ENCODE results near the gene MAGIX.
A peak's percentile ranks its signal among the peaks of the same experiment; 100 is the strongest.

The MAGIX gene

DNA sequence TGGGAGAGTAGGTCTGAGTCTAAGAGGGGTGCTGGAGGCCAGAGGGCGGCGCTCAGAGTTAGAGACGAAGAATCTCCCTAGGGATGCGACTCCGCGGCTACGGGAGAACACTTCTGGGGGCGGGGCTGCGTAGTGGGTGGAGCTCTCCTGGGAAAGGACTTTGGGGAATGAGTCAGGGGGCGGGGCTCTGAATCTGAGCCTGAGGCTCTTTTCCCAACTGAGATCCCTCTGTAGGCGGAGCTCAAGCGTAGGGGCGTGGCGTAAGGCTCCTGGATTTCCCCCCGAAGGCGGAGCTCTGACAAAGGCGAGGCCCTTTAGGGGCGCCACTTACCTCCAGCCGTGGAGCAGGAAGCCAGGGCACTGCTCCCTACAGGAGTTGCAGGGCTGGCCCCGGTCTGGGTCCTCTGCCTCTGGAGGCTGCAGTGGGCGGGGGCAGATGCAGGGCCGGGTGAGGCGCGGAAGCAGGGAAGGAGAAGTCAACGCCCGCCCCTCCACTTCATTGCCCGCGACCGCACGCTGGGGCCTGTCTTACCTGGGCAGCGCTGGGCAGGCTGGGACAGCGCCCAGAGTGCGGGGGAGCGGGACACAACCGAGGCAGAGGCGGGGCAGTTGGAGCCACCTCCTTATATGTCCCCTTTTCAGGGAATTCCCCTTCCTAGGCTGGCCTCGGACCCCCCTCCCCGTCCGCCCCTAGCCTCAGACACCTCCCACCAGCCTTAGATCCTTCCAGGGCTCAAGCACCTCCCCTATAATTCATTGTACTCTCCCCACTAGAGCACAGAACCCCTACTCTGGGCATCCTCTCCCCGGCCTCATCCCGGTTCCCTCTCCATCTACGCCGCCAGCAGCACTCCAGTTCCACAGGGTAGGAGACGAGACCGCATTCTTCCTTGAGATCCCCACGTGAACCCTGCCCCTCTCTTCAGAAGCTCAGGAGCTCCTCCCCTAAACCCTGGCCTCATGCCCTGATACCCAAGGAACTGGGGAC lies 22.0 kb downstream of the MAGIX start:
- peak; percentile 89 for DNase-seq (ENCODE audit: low spot score)

DNA sequence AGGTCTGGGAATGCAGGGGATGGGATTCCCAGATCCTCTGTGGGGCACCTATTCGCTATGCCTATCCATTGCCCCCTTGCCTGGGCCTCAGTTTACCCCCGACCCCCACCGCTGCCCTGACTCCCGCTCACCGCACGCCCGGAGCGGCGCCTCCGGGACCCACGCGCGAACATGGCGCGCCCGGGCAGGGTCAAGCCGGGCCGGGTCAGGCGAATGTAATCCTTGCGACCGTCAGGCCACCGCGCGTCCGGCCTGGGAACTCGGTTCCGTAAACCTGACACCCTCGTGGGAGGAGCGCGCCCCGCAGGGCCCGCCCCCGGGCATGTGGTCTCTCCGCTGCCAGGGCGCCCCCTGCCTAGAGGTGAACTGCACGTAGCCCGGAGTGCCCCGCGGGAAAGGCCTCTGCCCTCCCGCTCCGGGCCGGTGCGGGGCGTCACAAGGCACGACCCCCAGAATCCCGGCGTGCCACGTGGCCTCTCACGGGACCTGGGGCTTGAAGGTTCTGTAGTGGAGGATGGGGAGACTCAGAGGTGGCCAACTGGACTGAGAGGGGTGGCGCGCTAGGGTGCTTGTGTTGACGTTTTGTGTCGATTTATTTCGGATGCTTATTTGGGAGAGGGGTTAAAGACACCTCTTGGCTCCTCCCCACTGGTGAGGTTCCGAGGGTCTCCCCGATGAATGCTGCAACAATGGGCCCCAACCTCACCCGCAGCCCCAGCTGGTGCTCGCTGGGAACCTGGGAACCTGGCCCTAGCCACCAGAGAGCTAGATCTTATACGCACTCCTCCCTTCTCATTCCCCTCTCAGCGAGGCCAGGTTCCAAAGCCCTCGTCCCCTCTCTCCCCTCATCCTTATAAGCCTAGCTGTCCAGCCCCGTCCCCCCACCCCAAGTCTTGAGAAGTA lies 23.8 kb downstream of the MAGIX start, which contains the start of gene PRICKLE3:
Gene PRICKLE3 (minus strand): TSS at position 249 of the 903 bp plus-strand sequence. CDS start 76 bp downstream, at position 173.
- peak; percentile 40 for DNase-seq (ENCODE audit: low spot score)

DNA sequence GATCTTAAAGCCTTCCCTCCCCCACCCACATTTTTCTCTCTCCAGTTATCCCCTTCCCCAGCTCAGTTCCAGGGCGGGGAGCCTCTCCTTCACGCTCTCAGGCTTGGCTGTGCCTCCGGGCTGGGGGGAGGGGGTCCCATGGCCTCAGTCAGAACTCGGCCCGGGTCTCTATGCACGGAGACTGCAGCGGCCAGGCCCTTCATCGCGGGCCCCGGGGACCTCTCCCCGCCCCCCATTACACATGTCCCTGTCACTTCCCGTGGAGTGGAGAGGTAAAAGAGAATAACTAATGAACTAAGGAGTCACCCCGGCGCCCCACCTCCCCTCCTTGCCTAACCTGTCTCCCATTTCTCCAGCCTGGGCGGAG lies 24.5 kb downstream of the MAGIX start:
- no peak for DNase-seq (ENCODE audit: low spot score)

DNA sequence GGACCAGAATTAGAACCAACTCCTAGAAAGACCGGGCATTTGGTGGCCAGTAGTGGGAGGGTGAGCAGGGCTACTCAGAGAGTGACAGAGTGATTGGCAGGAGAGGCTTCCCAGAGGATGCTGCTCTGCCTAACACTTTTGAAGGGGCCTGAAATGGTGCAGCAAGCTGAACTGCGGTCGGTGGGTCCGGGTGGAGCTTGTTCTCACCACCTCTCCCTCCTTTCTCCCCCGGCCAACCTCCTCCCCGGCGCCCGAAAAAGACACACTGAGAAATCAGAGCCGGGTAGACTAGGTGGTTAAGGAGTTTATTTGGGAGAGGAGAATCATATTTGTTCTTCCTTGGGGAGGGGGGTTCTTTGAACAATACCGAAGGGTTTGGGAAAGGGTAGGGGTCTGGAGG lies 25.0 kb downstream of the MAGIX start:
- no peak for DNase-seq (ENCODE audit: low spot score)

DNA sequence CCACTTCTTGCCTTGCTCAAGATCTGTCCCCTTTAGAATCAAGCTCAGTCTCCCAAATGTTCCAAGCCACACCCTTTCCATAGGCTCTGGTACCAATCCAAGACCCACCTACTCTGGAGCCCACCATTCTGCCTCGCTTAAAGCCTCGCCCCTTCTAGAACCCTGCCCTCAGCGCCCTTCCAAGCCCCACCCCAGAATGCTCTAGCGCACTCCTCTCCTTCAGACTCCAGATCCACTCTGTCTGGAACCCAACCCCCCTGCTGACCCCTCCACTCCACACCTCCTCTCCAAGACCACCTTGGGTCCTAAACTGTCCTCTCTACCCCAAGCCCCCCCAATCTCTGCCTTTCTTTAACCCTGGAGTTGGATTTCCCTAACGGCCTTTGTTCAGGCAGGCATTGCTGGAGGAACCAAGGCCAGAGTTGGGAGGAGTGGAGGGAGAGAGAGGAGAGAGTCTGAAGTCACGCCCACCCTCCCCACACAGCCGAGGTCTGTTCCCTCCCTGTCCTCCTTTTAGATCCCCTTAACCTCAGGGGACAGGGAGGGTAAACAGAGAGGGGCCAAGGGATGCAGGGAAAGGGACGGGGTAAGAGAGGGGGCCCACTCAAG lies 26.0 kb downstream of the MAGIX start:
- no peak for DNase-seq (ENCODE audit: low spot score)

DNA sequence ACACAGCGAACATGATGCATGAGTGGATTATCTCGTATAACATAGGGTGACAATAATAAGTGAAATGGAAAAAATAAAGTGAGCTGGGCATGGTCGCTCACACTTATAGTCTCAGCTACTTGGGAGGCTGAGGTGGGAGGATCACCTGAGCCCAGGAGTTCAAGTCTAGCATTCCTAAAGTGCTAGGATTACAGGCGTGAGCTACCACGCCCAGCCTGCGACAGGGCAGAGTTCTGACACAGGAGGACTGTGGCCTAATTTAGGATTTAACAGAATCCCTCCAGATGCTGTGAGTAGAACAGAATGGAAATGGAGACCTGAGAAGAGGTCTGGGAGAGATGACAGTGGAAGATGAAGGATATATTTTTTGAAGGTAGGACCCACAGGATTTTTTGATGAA lies 27.0 kb downstream of the MAGIX start:
- no peak for DNase-seq (ENCODE audit: low spot score)

DNA sequence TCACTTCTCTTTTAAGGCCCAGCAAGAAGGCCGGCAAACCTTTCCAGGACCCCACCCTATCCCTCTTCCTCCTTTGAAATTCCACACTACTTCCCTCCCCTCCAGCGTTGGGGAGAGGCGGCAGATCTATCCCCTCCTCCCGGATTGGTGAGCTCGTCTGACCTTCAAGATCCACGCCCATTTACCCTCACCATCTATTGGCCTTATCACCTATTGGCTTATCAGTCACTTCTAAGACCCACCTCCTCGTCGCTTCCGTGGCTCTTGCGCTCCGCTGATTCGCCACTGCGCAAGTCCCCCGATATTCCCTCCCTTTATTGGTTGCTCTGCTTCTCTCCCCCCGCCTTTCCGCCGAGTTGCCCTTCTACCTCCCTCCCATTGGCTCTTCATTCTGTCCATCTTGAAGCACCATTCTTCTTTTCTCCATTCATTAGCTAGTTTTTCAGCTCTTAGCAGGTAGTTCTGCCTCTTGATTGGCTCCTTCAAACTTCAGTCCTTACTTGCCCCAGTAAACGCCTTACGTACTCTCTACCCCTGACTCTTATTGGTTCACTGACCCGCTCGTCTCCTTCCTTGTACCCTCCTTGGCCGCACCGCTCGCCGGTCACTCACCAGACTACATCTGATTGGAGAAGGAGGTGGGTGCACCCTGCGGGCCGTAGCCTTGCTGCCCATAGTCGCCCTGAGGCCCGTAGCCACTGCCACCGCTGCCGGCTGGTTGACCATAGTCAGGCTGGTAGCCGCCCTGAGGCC lies 28.4 kb downstream of the MAGIX start:
- peak; percentile 91 for DNase-seq (ENCODE audit: low spot score)

DNA sequence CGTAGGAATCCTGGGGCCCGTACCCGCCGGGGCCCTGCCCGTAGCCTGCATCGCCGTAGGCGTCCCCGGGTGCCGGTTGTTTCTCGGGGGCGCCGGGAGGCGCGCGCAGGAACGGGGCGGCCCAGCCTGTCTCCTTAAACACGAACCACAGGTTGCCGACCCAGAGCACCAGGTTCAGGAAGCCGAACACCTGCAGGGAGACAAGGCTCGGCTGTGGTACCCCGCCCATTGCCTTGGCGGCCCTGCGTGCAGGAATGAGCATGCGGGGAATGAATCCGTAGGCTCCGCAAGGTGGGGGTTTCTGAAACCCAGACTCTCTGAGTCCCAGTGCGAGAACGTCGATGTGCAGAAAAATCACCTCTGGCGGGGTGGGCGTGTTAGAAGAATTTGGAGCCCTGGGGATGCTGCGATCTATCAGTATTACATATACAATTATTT lies 29.0 kb downstream of the MAGIX start:
- DNase-seq (ENCODE audit: low spot score), result no peak

DNA sequence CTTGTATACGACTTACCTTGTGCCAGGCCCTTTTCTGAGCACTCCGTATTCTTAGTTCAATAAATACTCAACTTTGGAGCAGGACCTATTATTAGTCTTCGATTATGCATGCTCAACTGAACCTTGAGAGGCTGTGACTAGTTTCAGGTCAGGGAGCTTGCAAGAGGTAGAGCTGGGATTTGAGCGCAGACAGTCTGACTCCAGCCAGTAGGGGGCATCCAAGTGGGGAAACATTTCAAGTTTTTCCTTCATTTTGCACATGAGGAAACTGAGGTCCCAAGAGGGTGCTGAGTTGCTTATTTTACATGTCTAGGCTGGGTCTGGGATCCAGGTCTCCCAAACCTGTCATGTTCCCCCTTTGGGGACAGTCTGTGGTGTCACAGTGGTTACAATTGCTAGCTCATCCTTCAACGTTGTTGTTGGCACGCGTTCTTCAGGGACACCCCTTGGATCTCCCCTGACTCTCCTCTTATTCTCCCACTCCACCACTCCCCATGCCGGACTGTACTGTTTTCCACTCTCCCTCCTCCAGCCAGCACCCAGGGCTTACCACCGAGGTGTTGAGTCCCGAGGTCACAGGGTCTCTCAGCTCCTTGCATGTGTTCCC lies 30.3 kb downstream of the MAGIX start:
- DNase-seq (ENCODE audit: low spot score), result no peak

DNA sequence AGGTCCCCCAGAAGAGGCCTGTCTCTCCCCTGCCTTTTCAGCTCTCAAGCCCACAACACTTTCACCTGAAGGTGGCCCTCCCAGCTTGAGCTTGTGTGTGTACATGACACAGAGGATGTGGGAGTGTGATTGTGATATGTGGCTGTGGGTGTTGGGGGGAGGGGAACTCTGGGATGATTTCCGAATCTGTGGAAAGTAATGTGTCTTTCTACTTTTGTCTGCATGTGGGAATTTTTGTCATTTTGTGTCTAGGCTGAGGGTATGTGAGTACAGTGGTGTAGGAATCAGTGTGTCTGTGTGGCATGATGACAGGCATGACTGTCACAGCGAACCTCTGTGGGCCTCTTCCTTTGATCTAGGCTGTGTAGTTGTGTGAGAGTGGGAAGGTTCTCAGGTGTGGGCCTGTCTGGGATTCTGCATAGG lies 31.0 kb downstream of the MAGIX start:
- no peak for DNase-seq (ENCODE audit: low spot score)

DNA sequence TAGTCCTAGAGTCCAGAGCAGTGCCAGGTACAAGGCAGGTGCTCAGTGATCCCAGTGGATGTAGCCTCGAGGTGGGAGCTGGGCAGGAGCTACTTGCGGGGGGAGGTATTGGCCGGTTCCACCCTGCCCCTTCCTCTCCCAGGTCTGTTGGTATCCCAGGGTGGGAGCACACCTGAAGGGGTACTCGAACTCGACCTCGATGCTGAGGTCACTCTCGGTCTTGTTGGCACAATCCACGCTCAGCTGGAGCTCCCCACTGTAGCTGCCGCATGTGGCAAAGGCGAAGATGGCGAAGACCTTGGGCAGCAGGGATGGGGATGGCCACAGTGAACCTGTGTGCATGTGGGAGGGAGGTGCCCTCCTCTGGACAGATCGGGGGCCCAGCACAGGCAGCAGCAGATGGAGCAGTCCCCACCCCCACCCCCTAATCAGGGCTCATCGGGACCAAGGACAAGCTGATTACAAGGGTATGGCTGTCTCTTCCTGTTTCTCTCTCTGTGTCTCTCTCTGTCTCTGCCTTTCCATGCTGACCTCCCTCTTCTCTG lies 35.1 kb downstream of the MAGIX start:
- no peak for DNase-seq (ENCODE audit: low spot score)

DNA sequence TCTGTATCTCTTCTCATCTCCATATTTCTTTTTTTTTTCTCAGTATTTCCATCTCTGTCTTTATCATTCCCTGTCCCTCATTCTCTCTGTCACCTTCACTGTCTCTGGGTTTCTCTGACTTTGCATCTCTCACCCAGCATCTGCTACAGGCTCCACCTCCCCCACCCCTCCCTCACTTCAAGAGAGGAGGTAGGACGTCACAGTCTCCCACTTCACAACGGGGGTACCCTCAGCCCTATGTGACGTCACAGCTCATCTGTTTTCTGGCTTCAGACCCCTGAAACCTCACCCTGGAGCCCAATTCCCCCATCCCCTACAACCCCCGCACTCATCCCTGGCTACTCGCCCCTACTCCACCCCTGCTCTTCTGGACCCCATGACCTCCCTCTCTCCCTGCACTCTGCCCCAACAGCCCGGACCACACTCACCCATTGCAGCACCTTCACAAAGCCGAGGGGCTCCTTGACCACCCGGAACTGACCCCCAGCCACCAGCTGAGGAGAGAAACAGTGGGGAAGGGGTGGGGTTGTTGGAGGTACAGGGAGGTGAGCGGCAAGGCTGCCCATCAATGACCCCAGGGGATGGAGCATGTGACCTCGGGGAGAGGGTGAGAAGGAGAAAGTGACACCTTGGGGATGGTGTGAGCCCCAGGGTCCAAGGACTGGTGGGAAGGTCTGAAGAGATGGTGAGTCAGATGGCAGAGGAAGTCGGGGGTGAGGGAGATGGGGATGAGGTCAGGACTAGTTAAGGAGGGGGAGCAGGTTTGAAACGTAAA lies 36.2 kb downstream of the MAGIX start:
- DNase-seq (ENCODE audit: low spot score), result no peak

DNA sequence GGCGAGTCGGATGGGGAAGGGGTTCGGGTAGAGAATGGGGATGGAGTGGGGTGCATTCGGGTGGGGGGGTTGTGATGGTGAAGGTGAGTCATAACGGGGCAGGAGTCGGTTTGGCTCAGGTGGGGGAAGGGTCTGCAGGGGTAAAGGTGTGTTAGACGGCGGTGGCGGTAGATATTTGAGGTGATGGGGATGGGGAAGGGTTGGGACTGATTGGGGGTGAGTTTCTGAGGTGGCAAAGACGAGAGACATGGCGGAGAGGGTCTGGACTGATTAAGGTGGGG lies 36.7 kb downstream of the MAGIX start:
- DNase-seq (ENCODE audit: low spot score), result no peak

DNA sequence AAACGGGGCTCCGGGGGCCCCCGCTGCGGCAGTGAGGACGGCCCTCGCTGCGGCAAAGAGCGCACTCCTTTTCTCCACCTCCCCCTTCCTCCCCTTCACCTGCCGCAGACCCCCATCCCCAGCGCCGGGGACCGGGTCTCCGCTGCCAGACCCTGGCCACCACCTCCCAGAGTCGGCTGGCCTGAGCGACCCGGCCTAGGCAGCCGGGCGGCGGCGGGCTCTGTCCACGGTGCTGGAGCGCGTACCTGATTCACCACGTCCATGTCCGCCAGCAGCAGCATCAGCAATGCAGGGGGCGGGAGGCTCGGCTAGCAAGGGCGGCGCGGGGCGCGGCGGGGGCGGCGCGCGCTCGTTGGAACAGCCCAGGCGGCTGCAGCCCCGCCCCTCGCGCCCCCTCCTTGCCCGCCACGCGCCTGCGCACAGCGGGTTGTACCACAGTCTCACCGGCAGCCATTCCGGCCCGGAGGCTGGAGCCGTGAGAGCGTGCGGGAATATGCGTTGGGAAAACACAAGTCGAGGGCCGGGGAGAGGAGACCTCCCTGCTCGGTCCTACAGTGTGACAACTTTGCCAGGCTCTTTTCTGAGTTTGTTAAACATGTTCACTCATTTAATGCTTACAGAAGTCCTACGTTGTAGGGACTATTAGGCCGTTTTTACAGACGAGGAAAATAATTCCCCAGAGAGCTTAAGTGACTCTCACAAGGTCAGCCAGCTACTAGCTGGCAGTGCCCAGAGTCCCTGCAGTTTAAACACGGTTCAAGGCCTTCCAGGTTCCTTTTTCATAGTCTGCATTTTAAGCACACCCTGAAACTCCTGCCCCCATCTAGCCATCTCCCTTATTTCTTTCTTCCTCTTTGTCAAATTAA lies 37.6 kb downstream of the MAGIX start, which contains the start of gene SYP:
Gene SYP (minus strand): TSS at position 288 of the 866 bp plus-strand sequence. CDS start 7 bp downstream, at position 281.
- peak; percentile 93 for DNase-seq (ENCODE audit: low spot score)

DNA sequence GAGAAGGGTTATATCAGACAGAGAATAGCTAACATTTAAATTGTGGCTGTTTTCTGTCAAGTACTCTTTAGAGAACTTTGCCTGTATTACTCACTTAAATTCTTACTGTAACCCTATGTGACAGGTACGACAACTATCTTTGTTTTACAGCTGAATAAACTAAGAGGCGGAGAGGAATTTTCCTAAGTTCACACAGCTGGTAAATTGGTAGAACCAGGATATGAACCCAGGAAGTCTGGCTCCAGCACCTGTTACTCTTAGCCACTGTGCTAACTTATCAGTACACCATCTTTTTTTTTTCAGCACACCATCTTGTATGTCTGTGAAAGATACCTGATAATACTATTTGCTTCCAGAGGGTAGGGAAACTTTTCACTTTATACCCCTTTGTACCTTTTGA lies 39.5 kb downstream of the MAGIX start:
- no peak for DNase-seq (ENCODE audit: low spot score)

DNA sequence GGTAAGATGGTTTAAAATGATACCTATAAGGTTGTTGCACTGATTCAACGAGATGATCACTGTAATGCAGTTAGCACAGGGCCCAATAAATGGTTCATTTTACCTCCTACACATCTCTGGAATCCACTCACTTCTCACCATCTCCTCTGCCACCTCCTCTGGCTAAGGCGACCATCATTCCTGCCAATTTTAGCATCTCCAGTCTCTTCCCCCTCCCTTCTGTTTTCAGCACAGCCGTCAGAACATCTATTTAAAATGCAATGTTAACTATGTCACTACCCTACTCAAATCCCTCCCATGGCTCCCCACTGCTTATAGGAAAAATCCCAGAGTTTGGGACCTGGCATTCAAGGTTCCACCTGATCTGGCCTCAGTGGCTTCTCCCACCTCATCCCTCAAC lies 41.0 kb downstream of the MAGIX start:
- DNase-seq (ENCODE audit: low spot score), result no peak

DNA sequence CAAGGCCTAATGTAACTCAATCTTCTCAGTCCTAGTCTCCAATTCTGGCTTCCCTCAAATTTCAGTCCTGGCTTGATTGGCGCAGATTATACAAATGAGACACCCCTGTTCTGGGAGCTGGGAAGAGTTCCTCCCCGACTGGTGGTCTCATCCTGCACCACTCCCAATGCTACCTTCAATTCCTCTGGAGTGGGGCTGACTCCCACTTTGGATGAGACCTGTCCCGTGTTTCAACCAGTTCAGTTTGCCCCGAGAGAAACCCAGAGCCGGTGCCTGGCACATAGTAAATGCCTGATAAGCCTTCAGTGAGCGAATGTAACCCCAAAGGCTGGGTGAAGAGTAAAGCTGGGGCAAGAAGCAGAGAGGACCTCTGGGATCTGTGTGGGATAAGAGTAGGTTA lies 41.5 kb downstream of the MAGIX start:
- DNase-seq (ENCODE audit: low spot score), result no peak

DNA sequence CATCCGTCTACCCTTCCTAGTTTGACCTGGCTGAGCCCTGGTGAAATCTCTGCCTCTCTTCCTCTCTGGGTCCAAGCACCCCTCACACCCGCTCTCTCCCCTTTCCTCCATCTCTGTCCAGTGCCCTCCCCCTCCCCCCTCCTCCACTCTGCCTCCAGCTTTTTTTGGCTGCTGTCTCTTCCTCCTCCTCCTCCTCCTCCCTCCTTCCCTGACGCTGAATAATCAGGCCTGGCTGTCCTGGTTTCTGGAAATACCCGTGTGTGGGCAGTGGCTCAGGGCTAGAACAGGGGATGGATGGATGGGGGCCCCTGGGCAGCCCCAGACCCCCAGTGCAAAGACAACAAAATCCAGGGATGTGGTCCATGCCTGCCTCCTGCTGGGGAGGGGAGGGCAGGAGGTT lies 42.2 kb downstream of the MAGIX start:
- DNase-seq (ENCODE audit: low spot score), result no peak

DNA sequence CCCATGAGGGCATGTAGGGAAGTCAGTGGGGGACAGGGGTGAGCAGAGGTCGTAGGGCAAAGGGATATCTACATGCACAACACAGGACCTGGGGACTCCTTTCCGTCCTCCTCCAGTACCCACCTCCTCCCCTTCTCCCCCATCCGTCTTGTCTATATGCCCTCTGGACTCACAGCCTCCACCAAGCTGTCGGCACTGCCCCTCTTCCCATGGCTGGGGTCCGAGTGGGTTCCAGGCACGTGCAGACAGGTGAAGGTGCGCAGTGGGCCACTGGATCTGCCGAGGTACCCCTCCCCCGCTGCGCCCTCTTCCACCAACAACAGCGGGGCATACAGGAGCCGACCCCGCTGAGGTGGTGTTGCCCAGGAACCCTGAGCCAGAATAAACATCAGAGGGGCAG lies 42.9 kb downstream of the MAGIX start:
- DNase-seq (ENCODE audit: low spot score), result no peak

Measured in COLO829 (cell line).